Dedifferentiated amniotic fluid mesenchymal stem cell (primary cell): ENCODE data around the gene TRIP11.
"Not testable (repeated sequence)": the region's sequence is repeated elsewhere in the genome, so short reads cannot be mapped to it uniquely, and the experiment has no call there.

Experiments
- DNase-seq: peaks from one replicate; pipeline ENCODE4 v3.0.0-alpha.2; 2016; ENCODE audit errors: extremely low spot score

TRIP11 gene

GRCh38 chr14:92039719-92040430, at the start of gene TRIP11:
Gene TRIP11, minus strand, starts transcription at chr14:92040059. Its CDS starts 374 bp downstream, at chr14:92039685.
- peak; percentile 86 for DNase-seq

- no peak for DNase-seq
Measured at GRCh38 chr14:92088494-92088893, 48.6 kb upstream of the TRIP11 start.

GRCh38 chr14:92074555-92074954, 34.7 kb upstream of the TRIP11 start:
- no peak for DNase-seq

DNA sequence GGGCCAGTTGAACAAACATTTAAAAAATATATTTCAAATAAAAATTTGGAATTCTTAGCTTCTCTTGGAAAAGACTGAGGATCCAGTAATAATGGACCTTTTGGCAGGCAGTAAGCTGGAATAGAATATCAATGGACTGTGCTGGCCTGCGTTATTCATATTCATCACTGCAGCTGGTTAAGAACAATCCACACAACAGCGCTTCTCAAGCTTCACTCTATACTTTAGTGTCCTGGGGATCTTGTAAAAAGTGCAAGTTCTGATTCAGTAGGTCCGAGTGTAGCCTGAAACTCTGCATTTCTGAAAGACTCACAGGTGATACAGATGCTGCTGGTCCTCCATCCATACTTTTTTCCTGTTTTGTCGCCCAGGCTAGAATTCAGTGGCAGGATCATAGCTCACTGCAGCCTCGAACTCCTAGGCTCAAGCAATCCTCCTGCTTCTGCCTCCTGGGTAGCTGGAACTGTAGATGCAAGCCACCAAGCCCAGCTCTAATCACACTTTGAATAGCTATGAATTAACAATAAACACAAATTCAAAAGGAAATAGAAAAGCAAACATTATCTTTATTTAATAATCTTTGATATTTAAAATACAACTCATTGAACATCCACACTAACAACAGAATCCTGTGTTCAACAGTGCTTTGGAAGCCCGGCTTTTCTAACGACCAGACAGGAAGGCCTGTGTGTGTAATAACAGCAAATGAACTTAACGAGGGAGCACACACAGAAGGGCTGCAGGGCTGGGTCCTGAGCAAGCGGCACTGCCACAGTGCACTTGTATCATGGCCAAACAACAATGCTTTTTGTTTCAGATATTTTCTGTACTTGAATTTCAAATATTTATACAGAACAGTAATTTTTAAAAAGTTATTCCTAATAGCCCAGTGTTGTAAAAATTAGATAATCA, 18.4 kb upstream of the TRIP11 start:
- DNase-seq: no peak

DNA sequence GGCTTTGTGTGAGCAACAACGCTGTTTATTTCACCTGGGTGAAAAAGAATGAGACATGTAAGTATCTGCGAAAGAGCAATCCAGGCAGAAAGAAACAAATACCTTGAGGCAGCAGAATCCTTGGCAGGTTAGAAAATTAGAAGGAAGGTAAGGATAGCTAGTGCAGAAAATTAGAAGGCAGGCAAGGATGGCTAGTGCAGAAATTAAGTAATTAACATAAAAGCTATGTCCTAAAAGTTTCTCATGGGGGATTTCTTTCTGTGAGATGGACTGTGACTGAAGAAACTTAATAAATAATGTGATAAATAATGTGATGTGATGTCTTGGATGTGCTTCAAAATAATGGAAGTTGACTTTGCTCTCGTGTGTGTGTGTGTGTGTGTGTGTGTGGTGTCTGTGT, 9.9 kb upstream of the TRIP11 start:
- DNase-seq: no peak

DNA sequence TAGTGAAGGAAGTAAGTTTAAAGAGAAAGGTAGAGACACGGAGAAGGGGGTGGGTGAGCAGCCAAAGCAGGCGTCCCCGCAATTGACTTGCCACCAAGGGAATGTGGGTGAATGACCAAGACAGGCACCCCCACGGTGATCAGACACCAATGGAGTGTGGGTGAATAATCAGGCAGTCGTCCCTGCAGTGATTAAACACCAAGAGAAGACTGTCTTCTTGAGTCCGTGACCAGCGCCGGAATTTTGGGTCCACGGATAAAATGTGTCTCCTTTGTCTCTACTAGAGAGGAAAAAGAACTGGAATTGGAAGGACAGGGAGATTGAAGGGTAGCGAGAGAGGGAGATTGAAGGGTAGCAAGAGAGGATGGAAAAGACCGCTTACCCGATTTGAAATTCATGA, 9.4 kb upstream of the TRIP11 start:
- not testable (repeated sequence) for DNase-seq

GRCh38 chr14:92045904-92046303, 6.0 kb upstream of the TRIP11 start:
- not testable (repeated sequence) for DNase-seq

DNA sequence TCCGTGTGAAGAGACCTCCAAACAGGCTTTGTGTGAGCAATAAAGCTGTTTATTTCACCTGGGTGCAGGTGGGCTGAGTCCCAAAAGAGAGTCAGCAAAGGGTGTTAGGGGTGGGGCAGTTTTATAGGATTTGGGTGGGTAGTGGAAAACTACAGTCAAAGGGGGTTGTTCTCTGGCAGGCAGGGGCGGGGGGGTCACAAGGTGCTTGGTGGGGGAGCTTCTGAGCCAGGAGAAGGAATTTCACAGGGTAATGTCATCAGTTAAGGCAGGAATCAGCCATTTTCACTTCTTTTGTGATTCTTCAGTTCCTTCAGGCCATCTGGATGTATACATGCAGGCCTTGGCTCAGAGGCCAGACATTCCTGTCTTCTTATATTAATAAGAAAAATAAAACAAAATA, 1.9 kb upstream of the TRIP11 start:
- DNase-seq: not testable (repeated sequence)

DNA sequence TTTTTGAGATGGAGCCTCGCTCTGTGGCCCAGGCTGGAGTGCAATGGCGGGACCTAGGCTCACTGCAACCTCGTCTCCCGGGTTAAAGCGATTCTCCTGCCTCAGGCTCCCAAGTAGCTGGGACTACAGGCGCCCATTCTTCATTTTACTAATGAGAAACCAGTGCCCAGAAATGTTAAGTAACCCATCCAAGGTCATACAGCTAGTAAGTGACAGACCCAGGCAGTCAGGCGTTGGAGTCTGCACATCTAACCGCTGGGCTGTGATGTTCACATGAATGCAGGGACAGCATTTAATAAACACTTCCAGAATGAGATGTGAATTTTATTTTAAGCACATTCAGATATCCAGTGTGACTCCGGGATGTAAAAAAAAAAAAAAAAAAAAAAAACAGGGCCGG, 1.3 kb upstream of the TRIP11 start:
- DNase-seq: no peak

DNA sequence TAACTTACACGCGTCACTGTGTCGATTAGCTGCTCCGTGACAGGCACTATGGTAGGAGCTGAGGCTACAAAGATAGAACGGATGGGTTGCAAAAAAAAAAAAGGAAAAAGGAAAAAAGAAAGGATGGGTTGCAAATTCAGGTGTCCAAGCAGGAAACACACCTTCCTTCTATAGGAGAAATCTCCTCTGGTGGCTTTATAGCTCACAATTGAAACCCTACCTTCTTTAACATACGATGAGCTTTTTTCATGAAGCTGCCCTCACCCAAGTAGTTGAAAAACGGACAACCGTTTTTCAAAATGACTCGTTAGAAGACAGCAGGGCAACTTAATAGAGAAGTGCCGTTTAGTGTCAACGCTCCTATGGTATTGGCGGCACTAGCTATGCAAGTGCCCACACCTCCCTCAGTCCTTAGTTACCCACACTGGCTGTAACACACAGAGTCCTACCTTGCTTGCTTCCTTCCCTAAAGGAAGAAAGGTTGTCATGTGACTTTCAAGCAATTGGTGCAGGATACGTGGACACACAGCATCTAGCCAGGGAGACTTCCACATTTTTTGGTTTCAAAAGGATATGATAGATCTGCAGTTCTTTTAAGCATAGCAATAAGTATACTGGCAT, 682 bp upstream of the TRIP11 start:
- no peak for DNase-seq

- DNase-seq: peak; percentile 19
Measured at GRCh38 chr14:92039063-92039718, 668 bp downstream of the TRIP11 start.

DNA sequence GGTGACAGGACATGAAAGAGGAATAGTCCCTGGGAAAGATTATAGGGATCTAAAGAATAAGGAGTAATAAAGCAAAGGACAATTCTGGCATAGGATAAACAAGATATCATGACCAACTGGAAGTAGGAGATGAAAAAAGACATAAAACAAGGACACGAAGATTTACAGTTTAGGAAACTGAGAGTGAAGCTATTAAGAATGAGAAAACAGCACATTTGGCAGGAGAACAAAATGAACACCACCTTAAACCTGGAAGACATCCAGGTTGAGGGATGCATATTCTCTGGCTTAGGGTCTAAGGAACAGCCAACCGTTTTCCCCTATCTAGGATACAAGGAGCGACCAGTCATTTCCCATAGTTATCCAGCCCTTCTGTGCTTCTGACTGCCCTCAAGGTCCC, 1.9 kb downstream of the TRIP11 start:
- no peak for DNase-seq

- DNase-seq: no peak
Measured at GRCh38 chr14:92035890-92036289, 4.0 kb downstream of the TRIP11 start.

DNA sequence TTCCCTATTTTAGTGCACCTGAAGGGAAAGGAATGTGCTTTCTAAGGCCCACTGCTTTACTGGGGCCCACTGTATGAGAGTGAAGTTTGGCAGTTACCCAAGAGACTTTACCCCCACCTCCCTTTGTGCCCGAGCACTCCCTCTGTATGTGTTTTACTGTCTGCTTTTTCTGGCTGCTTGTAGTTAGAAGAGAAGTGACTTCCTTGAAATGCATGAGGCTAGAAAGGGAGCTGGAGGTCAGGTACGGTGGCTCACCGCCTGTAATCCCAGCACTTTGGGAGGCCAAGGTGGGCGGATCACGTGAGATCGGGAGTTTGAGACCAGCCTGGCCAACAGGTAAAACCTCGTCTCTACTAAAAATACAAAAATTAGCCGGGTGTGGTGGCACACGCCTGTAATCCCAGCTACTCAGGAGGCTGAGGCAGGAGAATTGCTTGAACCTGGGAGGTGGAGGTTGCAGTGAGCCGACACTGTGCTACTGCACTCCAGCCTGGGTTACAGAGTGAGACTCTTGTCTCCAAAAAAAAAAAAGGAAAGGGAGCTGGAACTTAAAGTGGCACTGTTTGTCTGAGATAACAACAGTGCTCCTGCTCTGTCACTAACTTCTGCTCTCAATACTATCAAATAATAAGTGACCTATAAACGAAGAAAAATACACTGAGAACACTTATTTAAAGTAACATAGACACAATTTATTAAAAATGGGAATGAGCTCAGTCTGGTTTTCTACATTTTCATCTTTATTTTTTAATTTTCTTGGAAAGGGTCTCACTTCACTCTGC, 5.8 kb downstream of the TRIP11 start:
- DNase-seq: no peak

DNA sequence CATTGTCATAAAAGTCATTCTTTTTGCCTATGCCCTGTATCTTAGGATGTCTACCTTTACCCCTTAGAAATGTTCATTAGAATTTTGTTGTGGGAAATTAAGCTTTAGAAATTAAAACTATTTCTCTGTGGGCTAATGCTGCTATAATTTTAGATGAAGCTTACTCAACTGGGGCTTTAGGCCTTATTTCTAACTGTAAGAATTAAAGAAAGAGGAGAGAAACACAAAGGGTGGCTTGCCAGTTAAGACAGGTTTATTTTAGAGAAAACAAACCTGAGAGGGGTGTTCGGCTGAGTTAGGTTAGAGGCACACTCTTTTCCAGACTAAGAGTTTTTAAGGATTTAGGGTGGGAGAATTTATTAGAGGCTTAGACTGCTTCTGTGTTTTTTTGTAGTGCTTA, 6.4 kb downstream of the TRIP11 start:
- DNase-seq: no peak

GRCh38 chr14:92026548-92027190, 13.2 kb downstream of the TRIP11 start:
- no peak for DNase-seq

DNA sequence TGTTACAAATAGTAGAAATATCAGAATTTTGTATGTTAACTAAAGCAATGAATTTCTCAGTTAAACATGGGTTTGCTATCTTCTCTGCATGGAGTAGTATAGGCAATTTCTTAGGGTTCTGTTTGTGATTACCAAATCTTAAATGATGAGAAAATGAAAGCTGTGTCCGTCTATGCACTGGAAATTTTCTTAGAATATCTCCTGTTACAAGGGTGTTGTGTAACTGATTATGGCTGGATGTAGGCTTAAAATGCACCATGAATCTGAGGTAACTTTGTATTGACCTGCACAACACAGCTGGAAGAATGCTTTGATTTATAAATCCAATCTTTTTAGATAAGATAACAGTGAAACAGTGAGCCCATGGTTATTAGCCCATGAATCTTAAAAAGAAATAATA, 17.8 kb downstream of the TRIP11 start:
- no peak for DNase-seq

GRCh38 chr14:92021523-92021922, 18.3 kb downstream of the TRIP11 start:
- DNase-seq: no peak

DNA sequence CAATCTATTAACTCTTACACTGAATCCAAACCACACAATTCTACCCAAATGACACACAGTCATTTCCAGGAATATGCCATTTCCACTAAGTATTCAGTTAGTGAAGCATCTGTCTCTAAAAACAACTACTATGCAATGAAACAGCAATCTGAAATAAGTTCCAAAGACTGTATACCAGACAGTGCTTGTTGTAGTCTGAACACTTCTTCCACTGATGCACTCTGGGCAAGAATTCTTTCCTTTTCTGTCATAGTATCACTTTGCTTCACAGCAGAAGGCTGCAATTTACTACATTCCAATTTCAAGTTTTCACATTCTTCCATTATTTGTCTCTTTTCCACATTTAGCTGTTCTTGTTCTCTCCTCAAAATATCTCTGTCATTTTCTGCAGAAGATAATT, 25.8 kb downstream of the TRIP11 start:
- DNase-seq: no peak

GRCh38 chr14:92012121-92012748, 27.6 kb downstream of the TRIP11 start:
- DNase-seq: no peak
